Omental fat pad (tissue), 4 donors: Measurements from ENCODE around the gene LY6G6C. TPM values are rescaled to one million over a fixed set of nuclear protein-coding genes. Genes with fewer than 3 reads are reported as not detected.

Experiments used
- ATAC-seq: fragments of 150-250 bp; one replicate; pipeline ENCODE4 v1.9.1; 2016; ENCODE audit warnings: mild to moderate bottlenecking, moderate library complexity; ENCODE audit not compliant: low FRiP score
- DNase-seq: peaks from one replicate; pipeline ENCODE4 v3.0.0-alpha.2; 2019; ENCODE audit warnings: low spot score
- CTCF ChIP-seq, 3 donors: fragments of 450-650 bp; IDR thresholded peaks; one replicate each; pipeline ENCODE4 v1.5.1; 2016 to 2017; ENCODE audit warnings: antibody characterized with exemption in 3 of 3, mild to moderate bottlenecking in 3 of 3, moderate library complexity in 2 of 3
- total RNA-seq, 4 donors: library from RNA; depleted of rRNA; stranded (reverse); fragments of >200 nt; gene quantifications; one replicate each; pipeline ENCODE4 v1.1.0, GENCODE V29; 2016

Gene LY6G6C
- total RNA-seq, 4 donors from 2014 or later: 0.74 TPM; not detected in 3

GRCh38 chr6:31736021-31736767 lies 14.6 kb upstream of the LY6G6C start, which contains the start of gene CLIC1:
CLIC1 (minus strand) TSS chr6:31736530; CDS start chr6:31736300, 230 bp downstream.
- DNase-seq: peak; percentile 83
- peak; percentile 74 for ATAC-seq
- TF ChIP-seq CTCF (IDR thresholded peaks at IDR 0.05): no peak

- DNase-seq (no peak), ATAC-seq (peak; percentile 39)
Observed at GRCh38 chr6:31734821-31735406, 13.4 kb upstream of the LY6G6C start.

GRCh38 chr6:31734247-31734820 lies 12.8 kb upstream of the LY6G6C start:
- DNase-seq (no peak), ATAC-seq (no peak)
- TF ChIP-seq CTCF (IDR thresholded peaks at IDR 0.05): no peak

More at GRCh38 chr6:31734821-31735406, 13.4 kb upstream of the LY6G6C start:
- TF ChIP-seq CTCF (IDR thresholded peaks at IDR 0.05): no peak

- ATAC-seq (no peak), DNase-seq (no peak)
- TF ChIP-seq CTCF (IDR thresholded peaks at IDR 0.05): no peak
Observed at GRCh38 chr6:31733734-31734133, 12.2 kb upstream of the LY6G6C start.

- no peak for TF ChIP-seq CTCF (IDR thresholded peaks at IDR 0.05)
- ATAC-seq (no peak), DNase-seq (no peak)
Observed at GRCh38 chr6:31732029-31732428, 10.5 kb upstream of the LY6G6C start.

GRCh38 chr6:31730631-31731086 lies 9.1 kb upstream of the LY6G6C start:
- TF ChIP-seq CTCF (IDR thresholded peaks at IDR 0.05): no peak
- DNase-seq: no peak
- ATAC-seq: no peak
